H1 (cell line): ENCODE results near the gene DYRK1A.

Experiments
- GABPA ChIP-seq: IDR thresholded peaks from 2 replicates; pipeline ENCODE4 v1.6.1; 2011; ENCODE audit warnings: mild to moderate bottlenecking, low read length, moderate library complexity, borderline replicate concordance; ENCODE audit not compliant: insufficient read depth
- GTF2F1 ChIP-seq: IDR thresholded peaks from 2 replicates; pipeline ENCODE4 v1.6.1; 2012; ENCODE audit warnings: low read depth, low read length, improper control_type of control experiment, borderline replicate concordance
- SAP30 ChIP-seq: fragments of 300-600 bp; sonication (generic); IDR thresholded peaks from 2 replicates; pipeline ENCODE4 v1.7.1; 2012; ENCODE audit warnings: low read length, moderate library complexity, mild to moderate bottlenecking, inconsistent platforms; ENCODE audit not compliant: insufficient read depth, insufficient replicate concordance

- TF ChIP-seq SAP30 (no peak), GABPA (no peak), GTF2F1 (no peak)
Observed at GRCh38 chr21:37548521-37548981, 182.0 kb downstream of the DYRK1A start.
